Left renal cortex interstitium (tissue), 4 donors: ENCODE data around the gene MYO7A. TPM values are rescaled to one million over a fixed set of nuclear protein-coding genes. Genes with fewer than 3 reads are reported as not detected.

Source experiments
- DNase-seq, 4 donors: peaks; one replicate each; pipeline ENCODE4 v3.0.0-alpha.2; 2013; ENCODE audit warnings: low read depth in 4 of 4, low spot score in 2 of 4, missing footprints in 1 of 4
- polyA plus RNA-seq, 4 donors: library from polyadenylated mRNA; unstranded; fragments of 120-200 nt; gene quantifications; one replicate each; pipeline ENCODE4 v1.2.1, GENCODE V29; 2013; ENCODE audit not compliant: insufficient read length in 4 of 4

MYO7A gene
- polyA plus RNA-seq, 4 donors: 1.9 to 4.6 (median 3.2) TPM

DNA sequence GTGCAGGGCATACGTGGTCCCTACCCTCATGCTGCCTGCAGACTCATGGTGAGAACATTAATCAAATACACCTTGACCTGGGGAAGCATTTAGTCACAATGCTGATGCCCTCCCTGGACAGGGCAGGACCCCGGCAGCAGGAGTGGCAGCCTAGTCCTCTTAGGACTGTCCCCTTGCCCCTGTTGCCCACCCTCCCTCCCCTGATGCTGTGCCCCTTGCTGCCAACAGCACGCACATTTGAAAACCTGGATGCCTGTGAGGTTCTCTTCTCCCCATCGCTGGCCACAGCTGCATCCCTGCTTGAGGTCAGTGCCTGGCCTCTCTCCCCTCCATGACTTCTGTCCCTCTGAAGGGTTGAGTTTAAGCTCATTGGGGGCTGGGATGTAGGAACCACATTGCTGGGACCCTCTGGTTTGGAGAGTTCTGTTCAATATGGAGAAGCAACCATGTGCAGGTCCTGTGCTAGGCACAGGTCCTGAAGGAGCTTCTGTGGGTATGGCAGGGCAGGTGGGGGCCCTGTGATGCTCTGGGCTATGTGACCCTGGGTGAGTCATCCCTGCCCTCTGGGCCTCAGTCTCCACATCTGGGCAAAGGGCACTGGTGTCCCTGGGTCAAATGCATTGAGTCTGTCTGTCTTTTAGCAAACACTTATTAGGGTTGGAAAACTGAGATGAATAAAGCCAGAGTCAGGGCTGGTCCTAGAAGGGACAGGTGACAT is 31.3 kb downstream of the MYO7A start:
- no peak for DNase-seq

- DNase-seq: no peak
Measured at GRCh38 chr11:77159937-77160495, 32.0 kb downstream of the MYO7A start.

DNA sequence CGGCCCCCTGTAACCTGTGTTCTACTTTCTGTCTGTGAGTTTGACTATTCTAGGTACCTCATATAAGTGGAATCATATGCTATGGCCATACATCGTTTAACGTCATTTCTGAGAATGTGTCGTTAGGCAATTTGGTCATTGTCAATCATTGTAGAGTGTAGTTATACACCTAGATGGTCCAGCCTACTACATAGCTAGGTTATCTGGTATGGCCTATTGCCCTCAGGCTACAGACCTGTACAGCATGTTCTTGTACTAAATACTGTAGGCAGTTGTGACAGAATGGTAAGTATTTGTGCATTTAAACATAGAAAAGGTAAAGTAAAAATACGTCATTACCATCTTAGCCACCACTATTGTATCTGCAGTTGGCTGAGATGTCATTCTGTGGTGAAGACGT is 35.2 kb downstream of the MYO7A start:
- no peak for DNase-seq

DNA sequence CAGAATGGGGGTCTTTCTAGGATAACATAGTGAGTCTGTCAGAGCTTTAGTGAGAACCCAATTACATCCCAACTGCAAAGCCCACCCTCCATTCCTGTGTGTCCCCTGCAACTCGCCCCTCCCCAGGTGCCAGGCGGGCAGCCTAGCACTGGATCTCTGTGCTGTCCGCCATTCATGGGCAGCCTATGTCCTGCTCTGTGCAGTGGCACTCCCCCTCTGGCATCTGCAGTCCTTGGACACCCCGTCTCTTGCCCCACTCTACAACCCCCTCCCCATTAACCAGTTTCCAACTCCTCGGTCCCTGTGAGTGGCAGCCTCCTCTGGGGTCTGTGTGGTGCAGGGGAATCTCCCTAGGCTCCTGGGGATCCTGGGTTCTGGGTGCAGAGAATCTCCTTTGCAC is 37.0 kb downstream of the MYO7A start:
- no peak for DNase-seq

- no peak for DNase-seq
Measured at GRCh38 chr11:77166021-77166420, 38.0 kb downstream of the MYO7A start.

GRCh38 chr11:77167111-77167626 is 39.1 kb downstream of the MYO7A start:
- DNase-seq: no peak

DNA sequence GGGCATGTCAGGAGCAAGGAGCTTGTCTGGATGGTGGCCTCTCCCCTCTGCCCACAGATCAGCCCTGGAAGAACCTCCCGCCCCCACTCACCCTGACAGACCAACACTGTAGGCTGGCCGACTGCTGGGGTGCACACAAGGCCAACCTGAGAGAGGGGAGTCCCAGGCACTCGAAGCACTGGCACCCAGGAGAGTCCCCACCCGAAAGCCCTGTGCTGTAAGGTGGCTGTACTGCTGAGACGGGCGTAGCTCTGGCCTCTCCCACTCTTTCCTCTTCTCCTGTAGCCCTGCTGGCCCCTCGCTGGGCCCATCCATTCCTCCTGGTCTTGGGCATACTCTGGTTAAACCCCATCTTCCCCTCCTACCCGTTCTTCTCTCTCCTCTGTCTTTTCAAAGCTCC is 39.7 kb downstream of the MYO7A start:
- DNase-seq: no peak

DNA sequence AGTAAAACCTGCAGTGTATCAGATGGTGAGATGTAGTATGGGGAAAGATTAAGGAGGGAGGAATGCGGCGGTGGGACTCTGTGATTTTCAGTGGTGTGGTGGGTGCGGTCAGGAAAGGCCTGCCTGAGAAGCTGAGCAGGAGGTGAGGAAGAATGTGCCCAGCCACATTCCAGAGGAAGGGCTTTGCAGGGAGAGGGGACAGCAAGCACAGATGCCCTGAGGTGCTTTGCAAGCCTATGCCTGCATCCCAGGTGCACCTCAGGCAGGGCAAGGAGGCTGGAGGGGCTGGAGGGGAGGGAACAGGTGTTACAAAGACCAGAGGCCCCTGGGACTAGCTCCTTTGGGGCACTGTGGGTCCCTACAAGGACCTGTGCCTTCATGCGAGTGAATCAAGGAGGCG is 42.1 kb downstream of the MYO7A start:
- DNase-seq: no peak

GRCh38 chr11:77171254-77171653 is 43.2 kb downstream of the MYO7A start:
- DNase-seq: no peak

- DNase-seq: no peak
Measured at GRCh38 chr11:77171885-77172665, 44.0 kb downstream of the MYO7A start.

GRCh38 chr11:77172666-77172982 is 44.6 kb downstream of the MYO7A start:
- DNase-seq: no peak

DNA sequence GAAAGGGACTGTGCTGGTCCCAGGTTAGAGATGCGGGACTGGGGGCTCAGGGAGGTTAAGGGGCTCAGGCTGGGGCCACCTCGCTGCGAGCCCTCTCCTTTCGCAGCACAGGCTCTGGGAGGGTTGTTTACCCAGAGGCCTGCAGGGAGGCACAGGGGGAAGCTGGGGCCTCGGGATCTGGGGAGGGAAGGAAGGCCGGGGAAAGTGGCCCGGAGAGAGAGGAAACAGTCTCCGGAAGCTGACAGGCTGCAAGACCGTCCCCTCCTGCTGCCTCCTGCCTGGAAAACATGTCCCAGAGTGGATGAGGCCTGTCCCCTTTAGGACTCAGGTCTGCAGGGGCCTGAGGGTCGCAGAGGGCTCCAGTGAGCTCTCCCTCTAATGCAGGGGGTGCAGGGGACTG is 45.4 kb downstream of the MYO7A start:
- DNase-seq: no peak

DNA sequence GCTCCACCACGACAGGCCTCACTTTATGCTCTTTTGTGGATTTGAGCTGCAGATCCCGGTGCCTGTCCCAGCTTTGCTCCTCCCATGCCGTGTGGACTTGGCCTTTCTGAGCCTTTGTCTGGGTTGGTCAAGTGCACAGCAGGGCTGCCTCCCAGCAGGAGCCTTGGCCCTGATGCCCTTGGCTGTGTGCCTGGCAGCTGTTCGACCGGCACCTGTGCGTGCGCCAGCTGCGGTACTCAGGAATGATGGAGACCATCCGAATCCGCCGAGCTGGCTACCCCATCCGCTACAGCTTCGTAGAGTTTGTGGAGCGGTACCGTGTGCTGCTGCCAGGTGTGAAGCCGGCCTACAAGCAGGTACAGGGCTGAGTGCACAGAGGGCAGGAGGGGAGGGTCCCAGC is 46.5 kb downstream of the MYO7A start:
- no peak for DNase-seq

GRCh38 chr11:77175021-77175842 is 47.2 kb downstream of the MYO7A start:
- DNase-seq: no peak

- no peak for DNase-seq
Measured at GRCh38 chr11:77175869-77176539, 48.0 kb downstream of the MYO7A start.

DNA sequence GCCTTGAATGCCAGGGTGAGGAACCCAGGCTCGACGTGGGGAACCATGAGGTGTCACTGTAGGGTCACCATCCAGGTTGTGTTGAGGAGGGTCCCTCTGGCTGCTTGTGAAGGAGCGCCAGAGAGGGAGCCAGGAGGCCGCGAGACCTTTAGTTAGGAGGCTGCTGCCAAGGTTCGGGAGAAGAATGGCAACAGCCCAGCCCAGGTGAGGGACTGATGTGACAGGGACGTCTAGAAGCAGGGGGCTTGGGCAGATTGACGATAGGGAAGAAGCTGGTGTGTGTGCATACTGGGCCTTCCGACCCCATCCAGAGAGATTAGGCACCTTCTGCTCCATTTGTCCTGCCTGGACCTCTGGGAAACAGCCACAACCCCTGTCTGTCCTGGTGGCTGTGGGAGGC is 49.0 kb downstream of the MYO7A start:
- DNase-seq: no peak

GRCh38 chr11:77178150-77178549 is 50.1 kb downstream of the MYO7A start:
- no peak for DNase-seq

- DNase-seq: no peak
Measured at GRCh38 chr11:77179048-77179447, 51.0 kb downstream of the MYO7A start.

GRCh38 chr11:77179681-77180080 is 51.6 kb downstream of the MYO7A start:
- DNase-seq: no peak

GRCh38 chr11:77180346-77180745 is 52.3 kb downstream of the MYO7A start:
- DNase-seq: no peak
